ELR (cell line): Measurements from ENCODE around the gene XKR7.
"Not testable (repeated sequence)": the region's sequence is repeated elsewhere in the genome, so short reads cannot be mapped to it uniquely, and the experiment has no call there.

Experiments
- DNase-seq: peaks from one replicate; pipeline ENCODE4 v3.0.0-alpha.2; 2015; ENCODE audit warnings: low read depth

The XKR7 gene

DNA sequence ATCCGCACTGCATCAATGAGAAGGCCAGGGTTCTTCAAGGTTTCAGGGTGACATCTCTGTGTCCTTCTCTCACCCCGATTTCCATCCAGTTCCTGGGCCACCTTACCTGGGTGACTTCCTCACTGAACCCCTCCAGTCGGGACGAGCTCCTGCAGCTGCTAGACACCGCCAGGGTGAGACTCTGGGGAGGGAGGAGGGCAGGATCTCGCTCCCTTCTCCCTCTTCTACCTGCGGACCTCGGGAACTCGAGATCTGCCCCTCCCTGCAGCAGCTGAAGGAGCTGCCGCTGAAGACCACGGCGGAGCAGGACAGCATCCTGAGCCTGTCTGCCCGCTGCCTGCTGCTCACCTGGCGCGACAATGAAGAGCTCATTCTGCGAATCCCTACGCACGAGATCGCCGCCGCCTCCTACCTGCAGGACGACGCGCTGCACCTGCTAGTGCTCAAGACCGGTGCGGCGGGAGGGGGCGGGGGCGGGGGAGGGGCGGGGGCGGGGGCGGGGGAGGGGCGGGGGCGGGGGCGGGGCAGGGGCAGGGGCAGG lies 49.8 kb downstream of the XKR7 start:
- DNase-seq = no peak

GRCh38 chr20:32018269-32019155 lies 50.6 kb downstream of the XKR7 start:
- peak; percentile 30 for DNase-seq

DNA sequence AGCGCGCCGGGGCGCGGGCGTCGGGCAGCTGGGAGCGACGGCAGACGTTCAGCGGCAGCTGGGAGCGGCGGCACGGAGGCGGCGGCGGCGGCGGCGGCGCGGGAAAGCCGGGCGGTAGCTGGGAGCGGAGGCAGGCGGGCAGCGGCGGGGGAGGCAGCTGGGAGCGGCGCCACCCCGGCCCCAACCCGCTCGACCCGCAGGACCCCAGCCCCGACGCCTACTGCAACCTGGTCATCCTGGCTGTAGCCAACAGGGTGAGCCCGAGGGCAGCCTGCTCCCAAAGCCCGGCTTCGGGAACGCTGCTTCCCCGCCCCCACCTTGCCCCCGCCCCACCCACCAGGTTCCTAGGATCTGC lies 51.2 kb downstream of the XKR7 start:
- DNase-seq = no peak

DNA sequence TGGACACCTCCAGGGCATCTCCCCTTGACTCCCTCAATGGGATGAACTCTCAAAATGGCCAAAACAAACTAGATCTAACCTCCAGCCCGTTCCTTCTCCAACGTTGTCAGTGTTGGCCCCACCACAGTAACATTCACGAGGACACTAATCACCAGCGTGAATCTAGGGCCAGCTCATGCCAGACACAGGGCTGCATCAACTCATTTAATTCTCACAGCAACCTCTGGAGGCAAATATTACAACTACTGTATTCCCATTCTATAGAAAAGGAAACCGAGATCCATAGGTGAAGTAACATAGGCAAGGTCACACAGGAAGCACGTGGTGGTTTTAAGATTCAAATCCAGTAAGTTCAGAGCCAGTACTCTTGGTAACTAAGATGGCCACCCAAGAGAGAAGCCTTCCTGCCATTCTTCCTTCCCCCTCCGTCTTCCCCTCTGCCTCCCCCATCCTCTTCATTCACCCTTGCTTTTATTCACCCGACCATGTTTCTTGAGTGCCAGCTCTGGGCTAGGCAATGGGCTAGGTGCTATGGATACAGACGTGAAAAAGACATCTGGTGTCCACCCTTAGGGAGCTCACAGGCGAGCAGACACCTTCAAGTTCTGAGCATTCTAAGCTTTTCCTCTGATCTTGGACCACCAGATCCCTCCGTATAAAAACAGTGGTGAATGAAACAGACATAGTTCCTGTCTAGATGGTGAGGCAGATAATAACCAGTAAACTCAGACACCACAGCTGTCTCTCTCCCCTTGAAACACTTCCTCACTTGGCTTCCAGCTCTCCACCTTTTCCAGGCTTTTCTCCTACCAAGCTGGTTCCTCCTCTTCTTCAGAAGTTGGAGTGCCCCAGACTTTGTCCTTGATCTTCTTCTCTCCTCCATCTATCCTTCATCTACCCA lies 51.9 kb downstream of the XKR7 start:
- DNase-seq = no peak

DNA sequence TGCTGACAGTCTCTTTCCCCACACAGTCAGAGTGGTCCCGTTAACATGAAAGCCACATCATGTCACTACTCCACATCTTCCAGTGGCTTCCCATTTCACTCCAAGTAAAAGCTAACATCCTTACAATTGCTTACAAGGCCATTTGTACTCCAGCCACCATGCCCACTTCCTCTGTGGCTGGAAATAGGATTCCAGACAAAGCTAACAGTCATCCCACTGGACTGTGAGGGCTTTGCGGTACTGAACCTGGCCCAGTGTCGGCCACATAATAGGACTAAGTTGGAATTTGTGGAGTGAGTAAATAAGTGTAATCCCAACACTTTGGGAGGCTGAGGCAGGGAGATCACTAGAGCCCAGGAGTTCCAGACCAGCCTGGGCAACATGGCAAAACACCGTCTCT lies 53.1 kb downstream of the XKR7 start:
- peak; percentile 32 for DNase-seq

DNA sequence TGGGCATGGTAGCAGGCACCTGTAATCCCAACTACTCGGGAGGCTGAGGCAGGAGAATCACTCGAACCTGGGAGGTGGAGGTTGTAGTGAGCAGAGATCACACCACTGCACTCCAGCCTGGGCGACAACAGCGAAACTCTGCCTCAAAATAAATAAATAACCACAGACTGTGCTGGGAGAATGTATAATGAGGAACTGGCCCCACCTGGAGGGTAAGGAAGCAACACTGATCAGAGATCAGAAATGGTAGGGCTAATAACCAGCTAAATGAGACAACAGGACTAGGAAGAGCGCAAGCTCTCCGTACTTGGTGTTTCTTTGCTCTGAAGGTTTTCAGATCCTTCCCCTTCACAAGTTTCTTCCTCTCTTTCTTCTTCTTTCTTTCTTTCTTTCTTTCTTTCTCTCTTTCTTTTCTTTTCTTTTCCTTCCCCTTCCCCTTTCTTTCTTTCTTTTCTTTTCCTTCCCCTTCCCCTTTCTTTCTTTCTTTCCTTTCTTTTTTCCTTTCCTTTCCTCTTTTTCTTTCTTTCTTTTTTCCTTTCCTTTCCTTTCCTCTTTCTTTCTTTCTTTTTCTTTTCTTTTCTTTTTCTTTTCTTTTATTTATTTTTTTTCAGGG lies 56.8 kb downstream of the XKR7 start:
- DNase-seq = no peak

GRCh38 chr20:32027643-32028042 lies 59.7 kb downstream of the XKR7 start:
- no peak for DNase-seq

DNA sequence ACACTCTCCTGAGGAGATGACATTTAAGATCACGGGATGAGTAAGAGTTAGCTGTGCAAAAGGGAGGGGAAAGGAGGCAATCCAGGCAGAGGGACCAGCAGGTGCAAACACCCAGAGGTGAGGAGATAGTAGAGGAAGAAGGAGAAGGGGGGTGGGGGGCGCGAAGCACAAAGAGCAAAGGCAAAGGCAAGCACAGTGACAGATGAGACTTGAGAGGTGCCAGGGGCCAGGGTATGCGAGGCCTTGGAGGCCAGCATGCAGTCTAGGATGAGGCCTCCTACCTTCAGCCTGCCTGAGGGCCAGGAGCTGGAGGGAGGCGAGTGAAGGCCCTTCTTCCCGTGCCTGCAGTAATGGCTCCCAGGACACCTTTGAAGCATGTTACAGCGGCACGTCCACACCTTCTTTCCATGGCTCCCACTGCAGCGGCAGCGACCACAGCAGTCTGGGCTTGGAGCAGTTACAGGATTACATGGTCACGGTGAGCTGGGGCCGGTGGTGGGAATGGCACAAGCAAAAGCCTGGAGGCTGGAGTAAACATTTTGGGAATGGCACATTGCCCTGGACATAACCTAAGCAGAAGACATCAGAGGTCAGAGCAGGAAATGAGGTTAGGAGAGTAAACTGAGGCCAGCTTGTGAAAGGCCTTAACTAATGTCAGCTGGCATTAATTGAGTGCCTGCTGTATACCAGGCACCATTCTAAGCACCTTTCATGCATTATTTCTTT lies 60.9 kb downstream of the XKR7 start:
- peak; percentile 23 for DNase-seq

DNA sequence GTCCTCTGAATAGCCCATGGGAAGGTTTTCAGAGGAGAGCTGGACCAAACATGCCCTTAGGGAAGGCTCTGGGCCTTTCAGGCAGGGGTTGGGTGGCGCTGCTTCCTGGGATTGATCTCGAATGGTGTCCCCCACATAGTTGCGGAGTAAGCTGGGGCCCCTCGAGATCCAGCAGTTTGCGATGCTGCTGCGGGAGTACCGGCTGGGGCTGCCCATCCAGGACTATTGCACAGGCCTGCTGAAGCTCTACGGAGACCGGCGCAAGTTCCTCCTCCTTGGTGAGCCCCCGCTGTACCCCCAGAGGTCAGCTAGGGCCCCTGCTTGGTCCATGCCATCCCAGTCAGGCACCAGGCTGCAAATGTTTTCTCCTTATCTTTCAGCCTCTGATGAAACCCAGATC lies 61.6 kb downstream of the XKR7 start:
- no peak for DNase-seq

- peak; percentile 93 for DNase-seq
Observed at GRCh38 chr20:32031007-32031958, 63.3 kb downstream of the XKR7 start.

DNA sequence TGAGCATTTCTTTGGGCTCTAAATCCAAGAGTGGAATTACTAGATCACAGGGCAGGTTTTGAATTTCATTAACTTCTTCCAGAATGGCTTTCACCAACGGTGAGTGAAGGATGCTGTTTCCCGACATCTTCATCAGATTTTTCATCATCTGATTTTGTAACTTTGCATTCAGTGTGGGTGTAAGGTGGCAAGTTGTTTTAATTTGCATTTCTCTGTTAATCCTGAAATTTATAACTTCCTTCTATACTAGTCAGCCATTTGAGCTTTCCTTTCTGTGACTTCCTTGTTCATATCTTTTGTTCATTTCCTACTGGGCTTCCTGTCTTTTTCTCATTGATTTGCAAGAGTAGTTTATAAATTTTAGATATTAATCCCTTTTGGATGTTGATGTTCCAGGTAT lies 65.4 kb downstream of the XKR7 start:
- no peak for DNase-seq

- not testable (repeated sequence) for DNase-seq
Observed at GRCh38 chr20:32033721-32034120, 65.8 kb downstream of the XKR7 start.

DNA sequence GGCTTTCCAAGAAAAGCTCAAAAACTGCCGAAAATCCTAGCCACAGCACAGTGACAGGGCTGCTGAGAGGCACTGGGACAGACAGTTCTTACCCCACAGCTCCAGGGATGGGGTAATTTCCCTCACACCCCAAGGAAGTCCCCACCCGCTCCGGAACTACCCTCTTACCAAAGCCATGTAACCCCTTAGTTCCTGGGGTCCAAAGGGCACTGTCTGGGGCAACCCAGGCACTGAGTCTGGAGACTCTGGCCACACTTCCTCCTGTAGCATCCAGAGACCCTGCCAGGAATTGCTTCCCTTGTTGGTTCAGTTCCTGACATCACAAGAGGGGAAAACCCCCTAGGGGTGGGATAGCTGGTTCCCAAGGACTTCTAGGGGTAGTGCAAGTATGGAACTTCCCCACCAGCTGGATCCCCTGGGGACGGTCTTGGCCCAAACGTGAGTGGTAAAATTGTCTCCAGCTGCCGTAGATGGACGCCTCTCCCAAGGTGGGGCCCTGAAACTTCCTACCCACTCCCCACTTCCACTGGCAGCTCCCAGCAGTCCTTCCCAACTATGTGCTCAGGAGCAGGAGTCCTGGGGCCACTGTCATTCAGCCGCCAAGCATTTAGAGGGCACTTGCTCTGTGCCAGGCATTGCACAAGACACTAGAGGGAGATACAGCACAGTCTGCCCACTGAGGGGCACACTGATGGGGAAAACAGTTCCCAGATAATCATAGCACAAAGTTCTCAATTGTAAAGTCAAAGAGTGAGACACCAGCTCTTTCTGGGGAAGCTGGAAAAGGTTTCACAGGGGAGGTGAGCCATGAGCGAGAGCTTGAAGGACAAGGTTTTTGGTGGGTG lies 66.9 kb downstream of the XKR7 start:
- peak; percentile 33 for DNase-seq

DNA sequence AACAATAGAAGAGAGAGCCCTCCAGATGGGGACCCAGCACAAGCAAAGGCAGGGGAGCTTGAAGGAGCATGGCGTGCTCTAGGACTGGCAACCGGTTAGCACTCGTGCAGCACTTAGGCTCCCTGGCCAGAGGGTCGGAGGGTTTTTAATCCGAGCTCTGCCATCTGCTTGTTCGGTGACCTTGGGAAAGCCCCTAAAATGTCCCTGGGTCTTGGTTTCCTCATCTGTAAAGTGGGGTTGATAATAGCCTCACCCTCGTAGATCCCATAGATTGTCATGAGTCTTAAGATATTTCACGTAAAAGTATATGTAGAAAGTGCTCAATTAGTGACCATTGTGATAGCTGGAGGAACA lies 67.5 kb downstream of the XKR7 start:
- DNase-seq = no peak

DNA sequence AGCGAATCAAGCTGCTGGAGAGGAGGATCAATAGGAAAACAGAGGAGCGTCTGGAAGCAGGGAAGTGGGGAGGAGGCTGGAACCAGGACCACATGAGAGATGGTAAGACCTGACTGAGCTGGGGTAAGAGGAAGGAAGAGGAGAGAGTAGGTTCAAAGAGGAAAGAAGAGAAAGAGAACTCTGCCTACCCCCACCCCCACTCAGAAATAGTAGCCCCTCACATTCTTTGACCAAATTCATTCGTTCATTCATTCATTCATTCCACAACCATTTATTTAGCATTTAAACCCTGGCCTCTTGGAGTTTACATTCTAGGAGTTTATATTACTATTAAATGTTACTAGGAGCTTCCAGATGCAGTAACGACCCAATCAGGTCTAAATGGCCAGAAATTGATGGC lies 68.3 kb downstream of the XKR7 start:
- no peak for DNase-seq

DNA sequence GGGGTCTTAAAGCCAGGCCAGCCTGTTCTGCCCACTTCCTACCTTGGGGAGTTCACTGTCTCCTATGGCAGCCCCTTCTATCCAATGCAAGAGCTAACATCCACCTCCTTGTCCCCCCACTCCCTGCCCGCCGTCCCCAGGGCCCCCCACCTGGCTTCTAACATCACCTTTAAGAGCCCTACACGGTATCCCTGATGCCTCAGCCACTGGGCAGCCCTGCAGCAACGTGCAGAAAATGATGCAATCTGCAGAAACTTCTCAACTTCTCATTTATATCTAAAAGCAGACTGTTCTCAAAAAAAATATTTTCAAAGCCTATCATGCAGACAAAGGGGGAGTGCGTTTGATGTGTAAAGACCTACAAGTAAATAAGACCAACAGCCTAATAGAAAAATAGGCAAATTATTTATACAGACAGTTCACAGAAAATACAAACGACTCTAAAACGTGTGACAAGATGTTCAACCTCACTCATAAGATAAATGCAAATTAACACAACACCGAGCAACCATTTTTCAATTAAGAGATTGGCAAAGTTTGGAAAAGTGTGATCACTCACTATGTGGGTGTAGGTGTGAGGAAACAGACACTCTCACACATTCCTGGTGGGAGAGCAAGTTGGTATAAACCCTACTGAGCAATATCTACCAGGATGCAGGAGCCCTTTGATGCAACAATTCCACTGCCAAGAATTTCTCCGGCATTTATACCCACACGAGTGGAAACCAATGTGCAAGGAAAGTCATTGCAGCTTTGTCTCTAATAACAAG lies 69.0 kb downstream of the XKR7 start:
- DNase-seq = no peak

DNA sequence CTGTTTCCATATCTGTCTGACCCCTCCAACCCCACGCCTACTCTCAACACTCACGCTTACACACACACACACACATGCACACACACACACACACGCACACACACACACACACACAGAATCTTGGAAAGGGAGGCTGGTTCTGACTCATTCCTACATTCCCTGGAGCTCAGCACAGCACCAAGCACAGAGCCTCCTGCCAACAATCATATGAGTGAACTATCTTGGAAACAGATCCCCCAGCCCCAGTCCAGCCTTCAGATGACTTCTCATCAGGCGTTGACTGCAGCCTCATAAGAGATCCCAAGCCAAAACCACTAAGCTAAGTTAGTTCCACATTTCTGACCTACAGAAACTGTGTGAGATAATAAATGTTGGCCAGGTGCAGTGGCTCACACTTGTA lies 70.0 kb downstream of the XKR7 start:
- DNase-seq = peak; percentile 46

- no peak for DNase-seq
Observed at GRCh38 chr20:32040142-32040953, 72.4 kb downstream of the XKR7 start.
